ENCODE results near the gene SORCS2.

The SORCS2 gene

GRCh38 chr4:7530932-7531639, 338.7 kb downstream of the SORCS2 start:
- no peak for DNase-seq (ENCODE audit: low spot score)

- no peak for DNase-seq (ENCODE audit: low spot score)
Measured at GRCh38 chr4:7531640-7531994, 339.3 kb downstream of the SORCS2 start.

- no peak for DNase-seq (ENCODE audit: low spot score)
Measured at GRCh38 chr4:7532043-7532442, 339.7 kb downstream of the SORCS2 start.

GRCh38 chr4:7533267-7533666, 340.9 kb downstream of the SORCS2 start:
- no peak for DNase-seq (ENCODE audit: low spot score)

- no peak for DNase-seq (ENCODE audit: low spot score)
Measured at GRCh38 chr4:7535094-7535493, 342.8 kb downstream of the SORCS2 start.

- DNase-seq (ENCODE audit: low spot score): no peak
Measured at GRCh38 chr4:7535619-7536018, 343.3 kb downstream of the SORCS2 start.

GRCh38 chr4:7536876-7537275, 344.5 kb downstream of the SORCS2 start:
- DNase-seq (ENCODE audit: low spot score): no peak

GRCh38 chr4:7537853-7538400, 345.6 kb downstream of the SORCS2 start:
- DNase-seq (ENCODE audit: low spot score): no peak

- DNase-seq (ENCODE audit: low spot score): no peak
Measured at GRCh38 chr4:7538518-7538917, 346.2 kb downstream of the SORCS2 start.

GRCh38 chr4:7539186-7539585, 346.8 kb downstream of the SORCS2 start:
- no peak for DNase-seq (ENCODE audit: low spot score)

GRCh38 chr4:7539659-7540058, 347.3 kb downstream of the SORCS2 start:
- peak; percentile 27 for DNase-seq (ENCODE audit: low spot score)

GRCh38 chr4:7540206-7540605, 347.9 kb downstream of the SORCS2 start:
- no peak for DNase-seq (ENCODE audit: low spot score)

GRCh38 chr4:7540654-7541413, 348.5 kb downstream of the SORCS2 start:
- DNase-seq (ENCODE audit: low spot score): no peak

GRCh38 chr4:7541414-7541810, 349.1 kb downstream of the SORCS2 start:
- no peak for DNase-seq (ENCODE audit: low spot score)

- DNase-seq (ENCODE audit: low spot score): no peak
Measured at GRCh38 chr4:7542781-7543180, 350.4 kb downstream of the SORCS2 start.

GRCh38 chr4:7546152-7546808, 353.9 kb downstream of the SORCS2 start:
- DNase-seq (ENCODE audit: low spot score): no peak

- DNase-seq (ENCODE audit: low spot score): no peak
Measured at GRCh38 chr4:7546809-7547367, 354.6 kb downstream of the SORCS2 start.

GRCh38 chr4:7547368-7548040, 355.2 kb downstream of the SORCS2 start:
- no peak for DNase-seq (ENCODE audit: low spot score)

GRCh38 chr4:7549866-7550265, 357.5 kb downstream of the SORCS2 start:
- no peak for DNase-seq (ENCODE audit: low spot score)

GRCh38 chr4:7552466-7552865, 360.1 kb downstream of the SORCS2 start:
- DNase-seq (ENCODE audit: low spot score): no peak

- no peak for DNase-seq (ENCODE audit: low spot score)
Measured at GRCh38 chr4:7553280-7553679, 360.9 kb downstream of the SORCS2 start.

- no peak for DNase-seq (ENCODE audit: low spot score)
Measured at GRCh38 chr4:7554905-7555304, 362.6 kb downstream of the SORCS2 start.

Measured in CD4-positive, alpha-beta T cell treated with Interleukin-2 at 100 ng/mL for 4 hours (primary cell).